Epidermal melanocyte (primary cell): Measurements from ENCODE around the gene ITGA2.
A peak's percentile ranks its signal among the peaks of the same experiment; 100 is the strongest.

Source experiments
- DNase-seq: peaks from one replicate; pipeline ENCODE4 v3.0.0; 2011; ENCODE audit warnings: low spot score; ENCODE audit not compliant: insufficient read length

The ITGA2 gene

GRCh38 chr5:52988335-52989024, 672 bp upstream of the ITGA2 start:
- DNase-seq: no peak

DNA sequence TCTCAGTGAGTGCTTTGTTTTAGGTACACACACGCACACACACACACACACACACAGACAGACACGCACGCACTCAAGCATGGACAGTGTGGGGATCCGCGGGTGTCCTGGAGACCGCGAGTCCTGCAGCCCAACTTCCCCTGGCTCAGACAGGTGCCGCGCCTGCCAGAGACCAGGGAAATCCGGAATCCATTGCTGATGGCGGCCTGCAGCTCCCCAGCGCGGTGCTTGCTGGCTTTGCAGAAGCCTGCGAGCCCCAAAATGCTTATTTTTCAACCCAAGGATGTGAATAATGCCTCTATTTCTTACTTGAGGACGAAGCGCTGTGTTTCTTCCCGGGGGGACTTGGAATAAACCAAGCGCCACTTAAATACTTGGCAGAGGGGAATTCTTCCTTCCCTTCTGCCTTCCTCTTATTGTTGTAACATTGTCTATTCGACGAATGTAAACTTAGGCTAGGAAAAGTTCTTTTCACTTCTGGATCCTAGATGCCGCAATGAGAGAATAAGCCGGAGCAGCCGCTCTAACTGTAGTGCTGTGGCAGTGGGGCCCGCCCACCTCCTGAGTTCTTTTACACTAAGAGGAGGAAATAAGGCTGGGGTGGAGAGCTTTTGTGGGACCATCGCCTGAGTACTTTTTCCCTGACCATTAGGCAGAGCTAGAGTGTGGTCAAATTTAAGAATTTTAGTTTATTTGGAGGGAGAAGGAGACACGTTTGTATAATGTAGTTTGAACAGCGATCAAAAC, 802 bp downstream of the ITGA2 start:
- no peak for DNase-seq

DNA sequence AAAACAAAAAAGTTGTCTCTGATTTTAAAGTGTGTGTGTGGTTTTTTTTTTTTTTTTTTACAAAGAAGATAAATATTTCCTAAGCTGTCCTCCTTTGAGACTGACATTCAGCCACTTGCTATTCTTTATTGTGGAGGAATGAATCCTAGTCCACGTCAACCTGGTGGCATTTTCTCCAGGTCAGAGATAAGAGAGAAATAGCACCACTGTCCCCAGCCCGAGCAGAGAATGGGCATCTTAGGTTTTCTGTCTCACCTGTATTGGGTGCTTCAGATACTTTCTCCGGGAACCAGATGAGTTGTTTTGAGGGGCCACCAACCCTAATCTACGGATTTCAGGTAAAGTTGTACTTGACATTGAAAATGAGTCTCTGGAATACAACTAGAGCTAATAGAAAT, 1.4 kb downstream of the ITGA2 start:
- no peak for DNase-seq

- no peak for DNase-seq
Measured at GRCh38 chr5:52993367-52993766, 4.2 kb downstream of the ITGA2 start.

- no peak for DNase-seq
Measured at GRCh38 chr5:52994266-52994665, 5.1 kb downstream of the ITGA2 start.

DNA sequence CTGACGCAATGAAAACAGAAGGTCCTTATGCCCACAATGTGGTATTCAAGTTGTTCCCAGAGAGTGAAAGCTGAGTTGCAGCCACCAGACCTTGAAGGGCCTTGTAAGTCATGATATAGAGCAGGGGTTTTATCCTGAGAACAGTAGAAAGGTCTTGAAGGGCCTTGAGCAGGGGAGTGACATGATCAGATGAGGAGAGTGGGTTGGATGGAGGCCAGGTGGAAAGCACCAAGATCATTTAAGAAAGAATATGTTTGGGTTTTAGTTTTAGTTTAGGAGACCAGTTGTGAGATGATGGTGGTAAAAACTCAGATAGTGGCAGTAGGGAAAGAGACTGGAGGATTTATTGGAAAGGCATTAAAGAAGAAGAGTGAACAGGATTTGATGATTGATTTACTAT, 5.9 kb downstream of the ITGA2 start:
- no peak for DNase-seq

GRCh38 chr5:52995914-52996313, 6.8 kb downstream of the ITGA2 start:
- no peak for DNase-seq

DNA sequence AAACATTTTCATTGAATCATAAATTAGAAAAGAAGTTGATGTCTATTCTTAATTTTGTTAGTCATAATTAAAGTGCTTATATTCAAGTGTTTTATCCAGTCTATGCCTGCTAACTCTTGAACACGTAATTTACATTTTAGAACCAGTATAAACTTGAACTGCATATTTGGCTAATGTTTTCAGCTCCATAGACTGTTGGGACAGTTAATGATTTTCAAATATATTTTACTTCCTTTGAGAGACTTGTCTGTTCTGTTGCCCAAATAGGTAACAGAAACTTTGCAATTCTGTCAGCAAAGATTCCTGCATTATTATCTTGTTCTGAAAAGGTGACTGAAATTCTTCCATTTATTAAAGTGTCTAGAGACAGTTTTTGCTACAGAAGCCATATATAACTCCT, 7.8 kb downstream of the ITGA2 start:
- DNase-seq: no peak

DNA sequence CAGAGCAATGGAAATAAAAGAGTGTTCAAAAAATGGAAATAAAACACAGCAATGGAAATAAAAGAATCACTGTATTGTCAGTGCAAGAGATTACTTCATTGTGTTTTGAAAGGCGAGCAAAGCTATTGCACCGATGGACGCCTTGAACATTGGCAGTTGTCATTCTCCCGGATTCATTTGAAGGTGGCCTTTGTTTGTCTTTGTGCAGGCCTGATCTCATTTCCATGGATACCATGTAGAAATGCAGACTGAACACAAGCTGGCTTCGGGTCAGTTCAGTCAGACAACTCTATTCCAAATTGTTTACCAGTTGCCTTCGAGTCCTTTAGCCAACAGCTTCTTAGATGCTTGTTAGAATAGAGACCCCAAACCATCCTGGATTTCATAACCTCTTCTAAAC, 8.3 kb downstream of the ITGA2 start:
- no peak for DNase-seq

DNA sequence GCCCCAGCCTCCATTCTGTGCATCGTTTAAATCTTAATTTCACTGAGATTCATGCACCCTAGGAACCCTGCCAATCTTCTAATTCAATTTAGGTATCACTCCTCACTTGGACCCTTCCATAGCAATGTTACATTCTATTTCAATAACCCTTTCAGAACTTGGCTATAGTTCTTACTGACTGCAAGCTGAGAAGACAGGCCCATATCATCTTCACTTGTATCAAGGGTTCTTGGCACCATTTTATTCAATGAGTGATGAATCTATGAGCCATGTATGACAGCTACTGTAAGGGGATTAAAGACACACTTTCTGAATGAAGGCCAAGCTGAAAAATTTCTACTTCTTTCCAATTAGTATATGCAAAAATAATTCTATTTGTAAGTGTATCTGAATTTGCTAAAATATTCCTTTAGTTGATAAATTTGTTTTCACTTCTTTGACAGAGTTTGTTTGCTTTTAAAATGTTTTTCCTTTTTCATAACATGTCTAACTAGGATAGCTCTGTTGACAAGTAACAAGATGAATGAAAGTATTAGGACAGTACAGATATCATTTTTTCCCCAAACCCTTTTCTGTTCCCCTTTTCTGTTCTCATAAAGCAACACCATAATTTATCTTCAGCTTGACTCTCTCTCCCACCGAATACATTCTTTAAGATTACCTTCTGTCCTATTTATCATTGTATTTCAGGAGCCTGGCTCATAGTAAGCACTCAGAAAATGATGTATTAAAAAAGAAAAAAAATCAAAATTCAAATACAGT, 9.6 kb downstream of the ITGA2 start:
- no peak for DNase-seq

DNA sequence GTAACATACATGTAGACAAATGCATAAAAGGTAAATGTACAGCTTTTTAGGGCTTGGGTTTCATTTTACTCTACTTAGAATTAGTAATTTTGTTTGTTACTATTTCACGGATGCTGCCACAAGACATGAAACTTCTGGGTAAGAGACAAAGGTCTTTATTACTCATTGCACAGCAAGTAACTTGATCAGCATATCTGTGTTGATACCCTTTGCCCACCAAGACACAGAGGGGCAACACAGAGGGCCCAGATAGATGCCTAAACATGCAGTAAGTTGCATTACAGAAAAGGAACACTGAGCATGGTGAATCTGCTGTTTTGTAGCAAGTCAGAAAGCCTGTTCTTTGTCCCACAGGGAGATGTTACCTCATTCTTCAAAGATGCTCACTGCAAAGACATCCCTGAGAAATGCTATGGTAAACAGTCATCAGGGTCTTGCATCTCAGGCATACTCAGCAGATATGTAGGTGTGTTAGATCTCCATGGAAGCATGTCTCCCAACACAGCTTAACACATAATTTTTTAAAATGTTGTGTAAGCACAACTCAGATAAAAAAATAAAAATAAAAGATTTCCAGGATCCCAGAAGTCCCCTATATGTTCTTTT, 10.3 kb downstream of the ITGA2 start:
- DNase-seq: no peak

- DNase-seq: no peak
Measured at GRCh38 chr5:53001541-53001940, 12.4 kb downstream of the ITGA2 start.

- no peak for DNase-seq
Measured at GRCh38 chr5:53002491-53002890, 13.3 kb downstream of the ITGA2 start.

- no peak for DNase-seq
Measured at GRCh38 chr5:53003144-53003543, 14.0 kb downstream of the ITGA2 start.

- peak; percentile 30 for DNase-seq
Measured at GRCh38 chr5:53006911-53007890, 18.0 kb downstream of the ITGA2 start.

DNA sequence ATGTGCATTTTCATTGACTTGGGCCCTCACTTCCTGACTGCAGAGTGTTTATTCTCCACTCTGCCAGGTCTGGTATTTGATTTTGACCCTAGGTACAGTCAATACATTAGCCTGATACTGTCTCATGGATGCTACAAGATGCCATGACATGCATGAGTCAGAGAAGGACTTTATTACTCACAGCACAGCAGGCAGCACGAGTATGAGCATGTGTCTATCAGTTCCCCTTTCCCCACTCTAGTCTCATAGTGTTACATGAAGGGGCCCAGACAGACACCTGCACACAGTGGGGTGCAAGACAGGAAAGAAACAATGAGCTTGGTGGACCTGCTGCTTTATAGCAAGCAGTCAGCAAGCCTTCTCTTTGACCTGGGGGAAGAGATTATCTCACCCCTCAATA, 19.6 kb downstream of the ITGA2 start:
- no peak for DNase-seq

DNA sequence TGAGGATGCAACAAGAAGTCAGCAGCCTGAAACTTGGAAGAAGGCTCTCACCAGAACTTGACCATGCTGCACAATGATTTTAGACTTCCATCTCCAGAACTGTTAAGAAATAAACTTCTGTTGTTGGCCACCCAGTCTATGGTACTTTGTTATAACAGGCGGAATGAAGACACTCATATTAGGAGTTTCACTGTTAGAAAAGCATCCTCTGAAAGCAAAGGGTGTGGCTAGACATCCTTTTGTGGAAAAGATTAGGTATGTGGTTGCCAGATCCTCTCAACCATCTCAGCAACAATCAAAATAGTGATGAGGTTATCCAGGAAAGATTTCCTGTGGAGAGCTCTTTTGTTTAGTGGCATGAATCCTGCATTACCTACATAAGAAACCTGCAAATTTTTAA, 20.7 kb downstream of the ITGA2 start:
- no peak for DNase-seq

DNA sequence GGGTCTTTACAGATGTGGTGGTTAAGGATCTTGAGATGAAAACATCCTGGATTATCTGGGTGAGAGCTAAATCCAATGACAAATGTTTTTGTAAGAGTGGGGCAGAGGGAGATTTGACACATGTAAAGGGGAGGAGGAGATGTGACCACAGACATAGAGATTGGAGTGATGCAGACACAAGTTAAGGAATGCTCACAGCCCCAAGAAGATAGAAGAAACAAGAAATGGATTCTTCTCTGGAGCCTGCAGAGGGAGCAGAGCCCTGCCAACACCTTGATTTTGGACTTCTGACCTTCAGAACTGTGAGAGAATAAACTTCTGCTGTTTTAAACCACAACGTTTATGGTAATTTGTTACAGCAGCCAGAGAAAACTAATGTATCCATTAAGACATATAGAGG, 21.7 kb downstream of the ITGA2 start:
- no peak for DNase-seq

- no peak for DNase-seq
Measured at GRCh38 chr5:53011233-53011632, 22.1 kb downstream of the ITGA2 start.

DNA sequence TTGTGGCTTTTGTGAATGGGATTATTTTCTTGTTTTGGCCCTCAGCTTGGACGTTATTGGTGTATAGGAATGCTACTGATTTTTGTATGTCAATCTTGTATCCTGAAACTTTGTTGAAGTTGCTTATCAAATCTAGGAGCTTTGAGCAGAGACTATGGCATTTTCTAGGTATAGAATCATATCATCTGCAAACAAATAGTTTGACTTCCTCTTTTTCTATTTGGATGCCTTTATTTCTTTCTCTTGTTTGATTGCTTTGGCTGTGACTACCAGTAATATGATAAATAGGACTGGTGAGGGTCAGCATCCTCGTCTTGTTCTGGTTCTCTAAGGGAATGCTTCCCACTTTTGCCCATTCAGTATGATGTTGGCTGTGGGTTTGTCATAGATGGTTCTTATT, 24.7 kb downstream of the ITGA2 start:
- no peak for DNase-seq

GRCh38 chr5:53017383-53017782, 28.2 kb downstream of the ITGA2 start:
- no peak for DNase-seq
